IPS-NIHi7 (cell line): ENCODE measurements around the gene KPRP.

Experiments used
- DNase-seq: peaks from one replicate; pipeline ENCODE4 v3.0.0; 2012; ENCODE audit warnings: mixed read lengths; ENCODE audit errors: extremely low spot score

KPRP gene, protein sequence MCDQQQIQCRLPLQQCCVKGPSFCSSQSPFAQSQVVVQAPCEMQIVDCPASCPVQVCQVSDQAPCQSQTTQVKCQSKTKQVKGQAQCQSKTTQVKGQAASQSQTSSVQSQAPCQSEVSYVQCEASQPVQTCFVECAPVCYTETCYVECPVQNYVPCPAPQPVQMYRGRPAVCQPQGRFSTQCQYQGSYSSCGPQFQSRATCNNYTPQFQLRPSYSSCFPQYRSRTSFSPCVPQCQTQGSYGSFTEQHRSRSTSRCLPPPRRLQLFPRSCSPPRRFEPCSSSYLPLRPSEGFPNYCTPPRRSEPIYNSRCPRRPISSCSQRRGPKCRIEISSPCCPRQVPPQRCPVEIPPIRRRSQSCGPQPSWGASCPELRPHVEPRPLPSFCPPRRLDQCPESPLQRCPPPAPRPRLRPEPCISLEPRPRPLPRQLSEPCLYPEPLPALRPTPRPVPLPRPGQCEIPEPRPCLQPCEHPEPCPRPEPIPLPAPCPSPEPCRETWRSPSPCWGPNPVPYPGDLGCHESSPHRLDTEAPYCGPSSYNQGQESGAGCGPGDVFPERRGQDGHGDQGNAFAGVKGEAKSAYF

DNA sequence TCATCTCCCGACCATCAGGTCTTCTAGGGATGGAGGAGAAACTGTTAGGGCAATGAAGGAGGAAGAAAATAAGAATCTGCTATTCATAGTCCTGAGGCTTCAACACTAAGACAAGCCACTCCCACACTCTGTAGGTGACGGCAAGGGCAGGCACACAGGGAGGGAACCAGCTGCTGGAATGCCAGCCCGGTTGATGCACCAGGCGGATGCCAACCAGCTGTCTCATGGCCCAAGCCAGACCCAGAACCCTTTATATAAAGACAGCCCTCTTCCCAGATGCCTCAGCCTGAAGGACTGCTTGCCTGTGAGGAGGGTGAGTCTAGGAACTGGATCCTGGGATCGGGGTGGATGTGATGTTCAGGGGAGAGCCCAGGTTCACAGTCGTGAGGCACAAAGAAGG, at the start of gene KPRP:
Gene KPRP, plus strand, starts transcription at position 279 of the 400 bp plus-strand sequence. CDS start 1,564 bp downstream, outside the sequence.
- DNase-seq: no peak

DNA sequence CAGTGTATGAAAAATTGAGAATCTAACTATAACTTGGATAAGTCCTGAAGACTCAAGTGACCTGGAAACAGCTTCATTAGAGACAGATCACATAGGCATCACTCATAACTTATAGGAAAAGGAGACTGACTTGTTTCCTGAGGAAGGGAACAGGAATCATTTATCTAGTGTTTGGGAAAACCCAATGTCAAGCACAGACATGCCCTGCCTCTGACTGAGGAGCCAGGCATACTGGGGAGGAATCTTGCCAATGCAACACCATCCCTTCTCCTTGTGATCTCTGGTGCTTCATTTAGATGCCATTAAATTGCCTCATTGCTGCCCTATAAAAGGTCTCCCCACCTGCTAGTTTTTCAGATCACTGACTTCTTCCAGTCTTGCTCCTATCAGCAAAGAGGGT, 39.6 kb upstream of the KPRP start:
- no peak for DNase-seq

DNA sequence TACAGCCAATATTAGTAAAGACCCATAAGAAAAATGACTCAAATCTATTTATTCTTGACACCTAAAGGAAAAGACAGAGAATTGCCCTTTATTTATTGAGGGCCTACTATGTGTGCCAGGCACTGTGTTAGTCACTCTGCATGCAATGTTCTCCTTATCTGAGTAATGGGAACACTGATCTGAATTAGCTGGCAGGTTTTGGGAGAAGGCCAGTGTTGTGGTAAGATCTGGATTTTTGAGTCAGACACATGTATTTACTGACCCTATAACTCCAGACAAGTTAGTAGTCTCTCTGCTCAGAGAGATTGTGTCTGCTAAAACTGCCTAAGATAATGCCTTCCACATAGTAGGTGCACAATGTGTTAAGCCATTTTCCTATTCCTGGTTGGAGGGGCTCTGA, 32.6 kb upstream of the KPRP start:
- DNase-seq: no peak

DNA sequence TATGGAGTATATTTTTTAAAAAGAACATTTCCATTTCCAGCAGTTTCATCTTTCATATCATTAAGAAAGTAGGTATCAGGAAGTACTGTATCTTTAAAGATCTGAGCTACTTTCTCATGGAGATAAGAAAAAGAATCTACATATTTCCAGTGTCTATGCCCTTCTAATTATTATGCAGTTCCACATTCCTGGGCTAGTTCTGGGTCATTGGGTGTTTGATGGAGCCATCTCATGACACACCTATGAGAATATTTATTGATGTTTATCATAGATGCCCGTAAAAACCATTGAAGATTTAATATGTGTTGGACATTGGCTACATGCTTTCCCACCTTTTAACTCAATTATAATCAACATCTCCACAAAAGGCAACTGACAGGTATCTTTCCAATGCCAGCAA, 28.8 kb upstream of the KPRP start:
- DNase-seq: no peak

DNA sequence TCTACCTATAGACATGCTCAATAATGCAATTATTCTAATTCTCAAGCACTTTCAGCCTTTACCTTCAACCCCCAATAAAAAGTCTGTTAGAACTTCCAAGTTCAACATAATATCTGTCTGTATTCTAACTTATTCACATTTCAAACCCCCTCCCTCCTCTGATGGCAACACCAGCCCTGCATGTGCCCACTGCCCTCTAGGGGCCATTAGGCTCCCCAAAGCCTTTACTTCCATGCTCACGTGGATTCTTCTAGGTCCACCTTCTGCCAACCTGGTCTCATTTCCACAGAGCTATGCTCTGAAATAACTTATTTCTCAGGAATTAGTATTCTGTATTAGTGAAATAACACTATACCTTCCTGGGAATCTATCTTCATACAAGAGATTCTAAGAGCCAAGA, 22.2 kb upstream of the KPRP start:
- no peak for DNase-seq

DNA sequence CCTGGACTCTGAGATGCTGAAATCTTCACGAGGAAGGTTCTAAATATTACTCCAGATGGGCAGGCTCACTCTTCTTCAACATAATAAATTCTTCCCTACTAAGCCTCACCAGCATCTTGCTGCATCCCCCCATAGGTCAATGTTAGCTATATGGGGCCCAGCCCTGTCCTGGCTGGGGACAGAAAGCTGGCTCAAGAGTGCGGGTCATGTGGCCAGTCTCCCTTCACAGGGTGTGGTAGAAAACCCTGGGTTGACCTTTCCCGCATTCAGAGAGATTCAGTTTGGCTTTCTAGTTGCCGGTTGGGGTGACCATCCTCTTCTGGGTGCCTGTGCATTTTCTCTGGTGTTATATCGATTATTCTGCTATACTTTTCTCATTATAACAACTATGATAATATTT, 19.8 kb upstream of the KPRP start:
- DNase-seq: no peak

DNA sequence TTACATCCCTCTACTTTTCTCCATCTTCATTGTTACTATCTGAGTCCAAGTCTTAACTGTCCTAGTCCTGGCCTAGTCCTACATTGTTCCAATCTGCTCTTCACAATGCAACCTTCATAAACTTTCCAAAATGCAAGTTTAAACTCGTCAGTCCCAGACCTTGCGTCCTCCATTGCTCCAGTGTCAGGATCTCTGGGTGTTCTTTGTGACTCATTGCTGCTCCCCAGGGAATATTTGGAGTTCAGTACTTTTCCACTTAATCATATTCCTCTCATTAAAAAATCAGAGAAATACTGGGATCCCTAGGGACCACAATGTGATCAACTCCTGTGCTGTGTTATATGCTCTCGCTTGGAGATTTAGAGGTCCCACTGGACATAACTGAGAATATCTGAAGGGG, 18.0 kb upstream of the KPRP start:
- DNase-seq: no peak

DNA sequence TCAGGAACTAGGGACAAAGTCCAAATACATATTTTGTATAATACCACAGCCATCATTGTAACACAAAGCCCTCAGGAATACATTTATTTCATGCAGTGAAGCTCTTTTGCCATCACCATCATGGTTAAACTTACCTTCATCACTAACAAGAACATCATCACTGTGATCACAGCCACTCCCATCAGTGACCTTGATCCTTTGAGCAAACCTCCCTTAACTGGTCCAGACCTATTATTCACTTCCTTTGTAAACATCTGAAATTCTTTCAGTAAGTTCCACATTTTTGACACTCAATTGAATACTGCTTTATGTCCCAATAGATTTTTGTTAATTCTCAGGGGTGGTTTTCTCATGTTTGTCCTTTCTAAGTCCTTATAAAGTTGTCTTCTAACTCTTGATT, 16.2 kb upstream of the KPRP start:
- no peak for DNase-seq

DNA sequence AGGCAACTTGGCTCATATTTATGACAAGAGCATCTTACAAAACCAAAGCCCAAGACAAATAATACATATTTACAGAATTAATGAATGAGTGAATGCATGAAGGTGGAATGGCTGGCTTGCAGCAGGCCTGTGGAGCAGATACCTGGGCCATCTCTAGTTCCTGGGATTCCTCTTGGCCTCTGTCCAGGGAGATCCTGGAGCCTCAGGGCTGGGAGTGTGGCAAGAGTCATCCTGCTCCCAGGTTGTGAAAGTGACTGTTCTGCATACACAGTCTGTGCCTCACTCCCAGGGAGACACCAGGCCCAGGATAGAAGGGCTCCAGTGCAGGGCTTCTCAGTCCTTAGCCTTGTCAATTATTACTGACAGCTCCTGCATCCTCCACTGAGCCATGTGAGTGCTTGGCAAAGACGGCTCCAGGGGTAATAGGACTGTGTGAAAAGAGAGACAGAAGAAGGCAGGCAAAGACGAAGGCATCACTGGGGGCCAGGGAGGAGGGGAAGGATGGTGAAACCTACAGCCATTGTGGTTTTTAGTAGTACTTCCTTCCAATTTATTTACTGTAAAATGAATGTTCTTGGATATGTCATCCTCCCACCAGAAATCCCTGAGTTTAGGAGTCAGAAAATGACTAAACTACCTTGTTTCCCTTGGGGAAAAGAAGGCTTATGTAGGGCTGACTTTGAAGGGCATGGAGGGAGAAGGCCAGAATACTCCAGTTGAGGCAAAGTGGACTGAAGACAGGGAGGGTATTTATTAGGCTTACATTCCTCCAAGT, 14.3 kb upstream of the KPRP start:
- DNase-seq: no peak

DNA sequence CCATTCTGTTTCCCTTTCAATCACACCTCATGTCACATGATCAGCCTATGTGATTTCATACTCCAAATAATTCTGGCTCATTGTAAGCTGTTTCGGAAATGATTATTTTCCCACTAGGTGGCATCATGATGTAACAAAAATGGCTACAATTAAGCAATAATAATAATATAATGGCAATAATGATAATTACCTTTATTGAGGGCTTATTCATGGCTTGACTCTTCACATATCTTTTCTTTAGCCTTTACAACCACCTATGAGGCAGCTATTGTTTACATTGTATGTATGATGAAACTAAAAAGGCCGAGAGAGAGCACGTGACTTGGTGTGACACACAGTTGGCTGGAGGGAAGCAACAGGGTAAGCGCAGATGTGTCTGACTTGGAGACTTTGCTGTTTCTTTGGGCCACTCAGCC, 12.5 kb upstream of the KPRP start:
- no peak for DNase-seq

DNA sequence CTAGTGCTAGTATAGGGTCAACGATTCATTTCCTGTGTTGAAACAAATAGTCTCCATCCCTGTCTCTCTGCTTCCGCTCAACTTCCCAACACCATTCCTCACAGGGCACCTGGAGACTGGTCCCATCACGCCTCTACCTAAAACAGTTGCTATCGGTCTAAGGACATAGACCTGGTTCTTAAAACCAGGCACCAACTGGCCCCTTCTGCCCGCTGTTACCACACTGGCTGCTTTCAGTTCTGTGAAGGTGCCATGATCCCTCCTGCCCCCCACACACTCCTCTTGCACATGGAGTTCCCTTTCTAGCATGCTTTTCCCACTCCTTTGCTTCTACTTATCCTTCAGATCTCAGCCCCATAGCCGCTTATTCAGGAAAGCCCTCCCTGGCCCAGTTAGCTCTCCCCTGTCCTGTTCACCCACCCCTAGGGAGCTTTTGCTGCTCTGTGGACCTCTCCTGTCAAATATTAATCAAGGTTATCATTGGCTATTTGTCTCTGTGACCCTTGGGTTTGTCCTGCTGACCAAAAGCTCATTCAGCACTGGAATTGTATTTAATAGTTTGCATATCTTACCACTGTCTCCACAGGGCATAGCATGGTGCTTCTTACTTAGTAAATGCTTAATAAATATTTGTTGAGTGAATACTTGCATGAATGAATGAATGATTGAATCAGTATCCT, 11.9 kb upstream of the KPRP start:
- no peak for DNase-seq

DNA sequence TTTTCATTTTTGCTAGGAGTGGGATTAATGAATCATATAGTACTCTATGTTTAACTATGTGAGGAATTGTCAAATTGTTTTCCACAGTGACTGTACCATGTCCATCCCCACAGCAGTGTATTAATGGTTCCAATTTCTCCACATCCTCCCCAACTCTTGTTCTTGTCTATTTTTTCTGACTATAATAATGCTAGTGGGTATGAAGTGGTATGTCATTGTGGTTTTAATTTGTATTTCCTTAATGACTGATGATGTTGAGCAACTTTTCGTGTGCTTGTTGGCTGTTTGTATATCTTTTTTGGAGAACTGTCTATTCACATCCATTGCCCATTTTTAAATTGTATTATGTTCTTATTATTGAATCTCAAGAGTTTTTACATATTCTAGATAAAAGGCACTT, 10.0 kb upstream of the KPRP start:
- no peak for DNase-seq

DNA sequence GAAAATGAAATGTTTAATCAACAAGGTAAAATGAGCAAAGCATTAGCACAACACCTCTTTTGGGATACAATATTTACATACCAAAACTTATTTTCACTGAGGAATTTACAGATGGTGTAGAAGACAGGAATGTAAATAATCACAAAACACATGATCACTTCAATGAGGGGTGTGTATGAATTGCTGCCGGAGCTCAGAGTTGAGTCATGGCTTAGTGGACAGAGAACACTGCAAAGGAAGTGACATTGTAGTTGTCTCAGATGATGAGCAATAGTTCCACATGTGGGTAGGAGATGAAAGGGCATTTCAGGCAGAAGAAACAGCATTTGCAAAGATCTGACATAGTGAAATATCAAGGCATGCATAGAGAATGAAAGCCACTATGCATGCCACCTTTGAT, 5.6 kb upstream of the KPRP start:
- no peak for DNase-seq

DNA sequence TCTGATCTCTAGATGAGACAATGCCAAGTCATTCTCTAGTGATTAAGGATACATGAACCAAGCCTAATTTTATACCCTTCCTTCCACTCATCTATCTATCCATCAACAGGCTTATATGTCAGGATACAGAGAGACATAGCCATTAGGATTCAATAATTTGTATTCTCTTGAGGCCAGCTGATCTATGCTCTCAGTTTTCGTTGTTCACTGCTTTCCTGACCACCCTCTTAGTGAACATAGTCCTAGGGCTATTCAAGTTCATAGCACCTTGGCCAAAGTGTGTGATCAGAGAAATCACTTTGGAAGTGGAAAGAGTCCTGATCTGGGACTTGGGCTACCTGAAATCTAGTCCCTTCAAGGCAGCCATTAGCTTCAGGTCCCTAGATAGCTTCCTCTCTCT, 4.2 kb upstream of the KPRP start:
- no peak for DNase-seq

DNA sequence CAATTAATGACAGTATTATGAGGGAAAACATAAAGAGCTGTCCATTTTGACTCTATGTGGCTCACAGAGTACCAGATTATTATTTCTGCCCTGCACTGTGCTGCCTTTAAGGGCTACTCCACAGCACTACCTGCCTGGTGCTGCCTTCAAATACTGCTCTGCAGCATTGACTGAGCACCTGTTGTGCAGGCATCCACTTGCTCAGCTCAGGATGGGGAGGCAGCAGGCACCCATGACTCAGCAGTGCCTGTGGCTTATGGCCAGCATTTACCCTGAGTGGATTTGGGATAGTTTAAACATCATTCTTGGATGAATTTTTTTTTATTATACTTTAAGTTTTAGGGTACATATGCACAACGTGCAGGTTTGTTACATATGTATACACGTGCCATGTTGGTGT, 953 bp upstream of the KPRP start:
- DNase-seq: no peak

DNA sequence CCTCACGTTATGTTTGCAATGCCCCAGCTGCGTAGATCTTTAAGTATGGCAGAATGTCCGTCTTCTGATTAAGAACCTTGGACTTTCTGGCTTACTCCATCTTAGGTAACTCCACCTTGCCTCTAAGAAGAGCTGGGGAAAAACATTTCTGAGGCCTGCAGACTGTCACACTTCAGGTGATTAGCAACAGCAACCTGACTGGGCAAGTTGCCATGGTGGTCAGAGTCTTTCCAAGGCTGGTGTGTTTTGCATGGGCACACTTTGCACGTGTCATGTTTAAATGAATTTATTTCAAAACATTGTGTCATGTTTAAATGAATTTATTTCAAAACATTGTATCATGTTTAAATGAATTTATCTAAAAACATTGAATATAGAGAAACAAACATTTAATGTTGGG, 811 bp downstream of the KPRP start:
- no peak for DNase-seq

DNA sequence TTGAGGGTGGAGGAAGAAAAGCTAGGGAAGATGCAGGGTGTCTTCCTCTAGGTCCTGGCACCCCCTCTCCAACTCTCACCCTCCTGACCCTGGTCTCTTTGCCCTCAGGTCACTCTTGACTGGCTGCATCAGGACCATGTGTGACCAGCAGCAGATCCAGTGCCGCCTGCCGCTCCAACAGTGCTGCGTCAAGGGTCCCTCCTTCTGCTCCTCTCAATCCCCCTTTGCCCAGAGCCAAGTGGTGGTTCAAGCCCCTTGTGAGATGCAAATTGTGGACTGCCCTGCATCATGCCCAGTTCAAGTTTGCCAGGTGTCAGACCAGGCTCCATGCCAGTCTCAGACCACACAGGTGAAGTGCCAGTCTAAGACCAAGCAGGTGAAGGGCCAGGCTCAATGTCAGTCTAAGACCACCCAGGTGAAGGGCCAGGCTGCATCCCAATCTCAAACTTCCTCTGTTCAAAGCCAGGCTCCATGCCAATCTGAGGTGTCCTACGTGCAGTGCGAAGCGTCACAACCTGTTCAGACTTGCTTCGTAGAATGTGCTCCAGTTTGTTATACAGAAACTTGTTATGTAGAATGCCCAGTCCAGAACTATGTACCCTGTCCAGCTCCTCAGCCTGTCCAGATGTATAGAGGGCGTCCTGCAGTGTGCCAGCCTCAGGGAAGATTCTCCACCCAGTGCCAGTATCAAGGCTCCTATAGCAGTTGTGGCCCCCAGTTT, 1.8 kb downstream of the KPRP start:
- DNase-seq: no peak

DNA sequence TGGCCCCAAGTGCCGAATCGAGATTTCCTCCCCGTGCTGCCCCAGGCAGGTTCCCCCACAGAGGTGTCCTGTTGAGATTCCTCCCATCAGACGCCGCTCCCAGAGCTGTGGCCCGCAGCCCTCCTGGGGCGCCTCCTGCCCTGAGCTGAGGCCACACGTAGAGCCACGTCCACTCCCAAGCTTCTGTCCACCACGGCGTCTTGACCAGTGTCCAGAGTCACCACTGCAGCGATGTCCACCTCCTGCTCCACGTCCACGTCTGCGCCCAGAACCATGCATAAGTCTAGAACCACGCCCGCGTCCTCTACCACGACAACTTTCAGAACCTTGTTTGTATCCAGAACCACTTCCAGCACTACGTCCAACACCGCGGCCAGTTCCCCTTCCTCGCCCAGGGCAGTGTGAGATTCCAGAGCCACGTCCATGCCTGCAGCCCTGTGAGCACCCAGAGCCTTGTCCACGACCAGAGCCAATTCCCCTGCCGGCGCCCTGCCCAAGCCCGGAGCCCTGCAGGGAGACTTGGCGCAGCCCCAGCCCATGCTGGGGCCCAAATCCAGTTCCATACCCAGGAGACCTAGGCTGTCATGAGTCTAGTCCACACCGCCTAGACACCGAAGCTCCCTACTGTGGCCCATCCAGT, 2.8 kb downstream of the KPRP start:
- DNase-seq: no peak

DNA sequence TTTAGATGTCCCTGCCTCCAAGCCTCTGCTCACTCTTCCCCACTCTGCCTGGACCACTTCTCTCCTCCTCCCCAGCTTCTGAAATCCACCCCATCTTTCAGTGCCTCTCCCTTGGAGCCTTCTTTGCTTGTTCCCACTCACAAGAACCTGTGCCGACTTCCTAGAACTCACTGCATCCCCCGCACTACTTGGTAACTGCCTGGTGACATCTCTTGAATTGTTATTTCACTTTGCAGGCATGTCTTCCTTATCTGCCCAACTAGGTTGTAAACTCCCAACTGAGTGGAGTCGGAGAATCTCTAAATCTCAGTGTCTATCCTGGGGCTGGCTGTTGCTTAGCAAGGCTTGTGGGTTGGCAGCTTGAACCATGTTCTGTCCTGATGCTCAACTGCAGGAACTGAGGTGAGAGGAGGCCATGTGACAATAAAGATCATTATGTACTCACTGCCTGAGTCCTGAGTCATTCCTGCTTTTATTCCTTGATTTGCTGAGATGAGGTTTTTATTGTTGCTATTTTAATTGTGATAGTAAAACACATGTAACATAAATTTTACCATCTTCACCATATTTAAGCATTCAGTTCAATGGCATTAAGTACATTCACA, 3.9 kb downstream of the KPRP start:
- DNase-seq: no peak

DNA sequence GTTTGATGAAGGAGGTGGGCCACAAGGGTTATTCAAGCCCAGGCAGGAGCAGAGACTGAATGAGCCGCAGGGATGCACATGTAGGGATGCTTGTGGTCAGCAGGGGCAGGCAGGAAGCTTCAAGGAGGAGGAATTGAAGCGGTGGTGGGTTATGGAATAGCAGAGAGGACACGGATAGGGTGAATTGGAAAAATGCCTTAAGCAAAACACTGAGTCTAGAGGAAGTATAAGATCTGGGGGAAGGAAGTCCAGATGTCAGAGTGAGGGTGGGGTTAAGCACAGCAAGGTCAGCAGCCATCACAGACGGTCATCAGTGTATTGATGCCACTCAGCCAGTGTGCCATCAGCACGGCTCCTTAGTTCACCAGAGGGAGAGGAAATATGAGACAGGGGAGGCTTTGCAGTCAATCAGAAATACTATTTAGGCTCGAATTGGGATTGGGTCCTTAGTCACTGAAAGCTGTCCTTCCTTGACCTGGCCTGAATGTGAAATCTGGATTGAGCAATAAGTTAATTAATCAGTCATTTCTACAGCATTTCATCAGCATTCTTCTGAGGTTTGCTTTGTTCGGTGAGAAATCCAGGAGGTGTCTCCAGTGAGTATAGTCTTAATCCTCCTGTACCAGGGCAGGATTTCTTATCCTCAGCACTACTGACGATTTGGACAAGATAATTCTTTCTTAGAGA, 11.2 kb downstream of the KPRP start:
- no peak for DNase-seq
